Lung (tissue), 12 donors: ENCODE measurements around the gene MAP4K3. TPM values are rescaled to one million over a fixed set of nuclear protein-coding genes. Genes with fewer than 3 reads are reported as not detected.

ENCODE experiments used
- ATAC-seq: fragments of 200-7000 bp; cut with Tn5 transposase; one replicate; pipeline ENCODE4 v1.9.1; 2020; ENCODE audit warnings: moderate number of reproducible peaks; ENCODE audit not compliant: insufficient read depth, low FRiP score
- DNase-seq, 3 donors: peaks; one replicate each; pipeline ENCODE4 v3.0.0-alpha.2; 2013 to 2017
- H3K27ac ChIP-seq, 2 donors: one replicate each; pipeline ENCODE4 v1.5.1; 2013; ENCODE audit warnings: mild to moderate bottlenecking in 2 of 2, moderate library complexity in 2 of 2, control low read depth in 1 of 2, inconsistent platforms in 1 of 2, low read depth in 1 of 2, low read length in 1 of 2
- H3K27me3 ChIP-seq, 3 donors: one replicate each; pipeline ENCODE4 v1.5.1; 2013; ENCODE audit warnings: low read length in 2 of 3; ENCODE audit not compliant: control insufficient read depth in 3 of 3, insufficient read depth in 3 of 3
- H3K36me3 ChIP-seq, 4 donors: one replicate each; pipeline ENCODE4 v1.5.1; 2013; ENCODE audit warnings: low read length in 4 of 4, mild to moderate bottlenecking in 1 of 4, moderate library complexity in 1 of 4; ENCODE audit not compliant: control insufficient read depth in 4 of 4, insufficient read depth in 4 of 4
- H3K4me1 ChIP-seq, 5 donors: one replicate each; pipeline ENCODE4 v1.5.1; 2013; ENCODE audit warnings: low read length in 5 of 5, mild to moderate bottlenecking in 2 of 5, moderate library complexity in 1 of 5; ENCODE audit not compliant: control insufficient read depth in 5 of 5, insufficient read depth in 5 of 5
- H3K4me3 ChIP-seq: one replicate; pipeline ENCODE4 v1.5.1; 2013; ENCODE audit warnings: mild to moderate bottlenecking, control low read depth, moderate library complexity
- H3K9ac ChIP-seq, 2 donors: one replicate each; pipeline ENCODE4 v1.5.1; 2013; ENCODE audit warnings: low read length in 2 of 2, control low read depth in 1 of 2; ENCODE audit not compliant: insufficient read depth in 1 of 2
- H3K9me3 ChIP-seq, 4 donors: one replicate each; pipeline ENCODE4 v1.5.1; 2013; ENCODE audit warnings: low read length in 3 of 4, mild to moderate bottlenecking in 1 of 4, moderate library complexity in 1 of 4; ENCODE audit not compliant: control insufficient read depth in 4 of 4, insufficient read depth in 3 of 4
- WGBS, 2 donors: extraction: QIAGEN DNeasy Blood & Tissue Kit; methylation state at CpG; one replicate each; pipeline ENCODE4 v1.1.7; 2013; 5-methylcytosine and 5-hydroxymethylcytosine counted together
- polyA plus RNA-seq, 2 donors: library from polyadenylated mRNA; stranded (reverse); fragments of 200-250 nt; gene quantifications; one replicate each; pipeline ENCODE4 v1.2.1, GENCODE V29; 2013
- total RNA-seq, 2 donors: library from RNA; depleted of rRNA in 1 of 2; stranded (reverse); fragments of >200 nt in 1 of 2; gene quantifications; one replicate each; pipeline ENCODE4 v1.2.1, GENCODE V29; 2014 to 2021
- TF ChIP-seq, protein P1 (sequence below): IDR thresholded peaks from 2 replicates; pipeline ENCODE4 v1.5.1; 2012; ENCODE audit warnings: mild to moderate bottlenecking; ENCODE audit errors: control extremely low read depth, extremely low read depth
- donor health status: control.
- donor health status: control.
- donor health status: Bipolar disorder and iron deficiency.
- donor health status: healthy.
- donor health status: DM: yes; HTN: yes; CAD: no.

MAP4K3 gene
- total and polyA plus RNA-seq, 4 donors = 9.9 to 97.9 (median 27.1) TPM

- no peaks in the 10 kb centered on the region for H3K4me1 ChIP-seq
- no peak overlapping the region for H3K27ac ChIP-seq
- H3K4me3 ChIP-seq = no peak overlapping the region
- TF ChIP-seq, protein P1, sequence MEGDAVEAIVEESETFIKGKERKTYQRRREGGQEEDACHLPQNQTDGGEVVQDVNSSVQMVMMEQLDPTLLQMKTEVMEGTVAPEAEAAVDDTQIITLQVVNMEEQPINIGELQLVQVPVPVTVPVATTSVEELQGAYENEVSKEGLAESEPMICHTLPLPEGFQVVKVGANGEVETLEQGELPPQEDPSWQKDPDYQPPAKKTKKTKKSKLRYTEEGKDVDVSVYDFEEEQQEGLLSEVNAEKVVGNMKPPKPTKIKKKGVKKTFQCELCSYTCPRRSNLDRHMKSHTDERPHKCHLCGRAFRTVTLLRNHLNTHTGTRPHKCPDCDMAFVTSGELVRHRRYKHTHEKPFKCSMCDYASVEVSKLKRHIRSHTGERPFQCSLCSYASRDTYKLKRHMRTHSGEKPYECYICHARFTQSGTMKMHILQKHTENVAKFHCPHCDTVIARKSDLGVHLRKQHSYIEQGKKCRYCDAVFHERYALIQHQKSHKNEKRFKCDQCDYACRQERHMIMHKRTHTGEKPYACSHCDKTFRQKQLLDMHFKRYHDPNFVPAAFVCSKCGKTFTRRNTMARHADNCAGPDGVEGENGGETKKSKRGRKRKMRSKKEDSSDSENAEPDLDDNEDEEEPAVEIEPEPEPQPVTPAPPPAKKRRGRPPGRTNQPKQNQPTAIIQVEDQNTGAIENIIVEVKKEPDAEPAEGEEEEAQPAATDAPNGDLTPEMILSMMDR = no peak
- no peak for ATAC-seq
- no peaks in the 10 kb centered on the region for H3K27me3 ChIP-seq
- 86 to 93% methylated on average over 4 of the region's 4 CpGs for WGBS, 2 donors
- H3K9me3 ChIP-seq = no peaks in the 10 kb centered on the region
- H3K36me3 ChIP-seq = peaks cover 2 to 3% (median 2%) of the 10 kb centered on the region in 4 donors
- no peak for DNase-seq
- H3K9ac ChIP-seq = no peak overlapping the region
These were observed 116.9 kb downstream of the MAP4K3 start for GRCh38 chr2:39320162-39320561.

- WGBS, 2 donors = 97 to 98% methylated on average over 4 of the region's 4 CpGs
- H3K27me3 ChIP-seq = no peaks in the 10 kb centered on the region
- TF ChIP-seq, protein P1 = no peak
- no peak for ATAC-seq
- H3K9me3 ChIP-seq = no peaks in the 10 kb centered on the region
- H3K4me3 ChIP-seq = no peak overlapping the region
- no peaks in the 10 kb centered on the region for H3K4me1 ChIP-seq
- DNase-seq = no peak
- H3K36me3 ChIP-seq = peaks cover 6 to 25% (median 10%) of the 10 kb centered on the region in 4 donors
- no peak overlapping the region for H3K9ac ChIP-seq
- H3K27ac ChIP-seq = no peak overlapping the region
These were observed 123.5 kb downstream of the MAP4K3 start for GRCh38 chr2:39313575-39313974.

DNA sequence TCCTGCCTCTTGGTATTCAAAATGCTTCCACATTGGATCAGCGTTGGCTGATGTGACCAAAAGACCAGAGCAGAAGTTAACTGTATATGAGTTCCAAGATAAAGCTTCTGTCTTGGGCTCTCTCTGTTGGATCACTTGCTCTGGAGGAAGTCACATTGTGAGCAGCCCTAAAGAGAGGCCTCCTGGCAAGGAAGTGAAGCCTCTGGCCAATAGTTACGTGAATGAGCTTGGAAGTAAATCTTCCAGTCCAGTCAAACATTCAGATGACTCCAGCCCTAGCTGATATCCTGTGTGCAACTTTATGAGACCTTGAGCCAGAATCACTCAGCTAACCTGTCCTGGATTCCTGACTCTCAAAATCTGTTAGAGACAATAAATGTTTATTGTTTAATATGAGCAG lies 125.6 kb downstream of the MAP4K3 start:
- DNase-seq (no peak), ATAC-seq (no peak)
- no peaks in the 10 kb centered on the region for H3K4me1 ChIP-seq
- H3K9me3 ChIP-seq = no peaks in the 10 kb centered on the region
- no peak overlapping the region for H3K27ac ChIP-seq
- no peaks in the 10 kb centered on the region for H3K27me3 ChIP-seq
- H3K36me3 ChIP-seq = peaks cover 6 to 25% (median 9%) of the 10 kb centered on the region in 4 donors
- no peak overlapping the region for H3K9ac ChIP-seq
- WGBS, 2 donors = 94 to 95% methylated on average over 2 of the region's 2 CpGs
- TF ChIP-seq, protein P1 = no peak
- no peak overlapping the region for H3K4me3 ChIP-seq

DNA sequence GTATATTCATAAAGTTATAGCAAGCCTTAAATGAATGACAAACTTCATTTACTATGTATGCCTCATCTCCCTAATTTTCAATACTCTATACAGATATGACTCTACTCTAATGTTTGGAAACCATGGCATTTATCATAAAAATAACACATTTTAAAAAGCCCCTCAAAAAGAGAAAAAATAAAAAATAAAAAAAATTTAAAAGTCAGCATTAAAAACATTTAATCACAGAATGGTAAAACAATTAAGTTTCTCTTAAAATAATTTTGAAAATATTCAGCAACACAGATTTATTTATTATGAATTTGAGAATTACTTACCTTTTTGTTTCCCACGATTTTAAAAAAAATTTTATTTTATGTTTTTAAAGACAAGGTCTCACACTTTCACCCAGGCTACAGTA lies 128.3 kb downstream of the MAP4K3 start:
- Histone ChIP-seq H3K27ac (no peak overlapping the region), H3K27me3 (no peaks in the 10 kb centered on the region), H3K4me1 (no peaks in the 10 kb centered on the region), H3K9ac (no peak overlapping the region), H3K36me3 (peaks cover 4 to 25% (median 12%) of the 10 kb centered on the region in 4 donors), H3K9me3 (no peaks in the 10 kb centered on the region), H3K4me3 (no peak overlapping the region)
- TF ChIP-seq, protein P1 = no peak
- 96 to 97% methylated on average over 1 of the region's 1 CpG for WGBS, 2 donors
- DNase-seq = no peak
- ATAC-seq = no peak
